Parathyroid adenoma (tissue), 2 donors: ENCODE results near the gene ROPN1L.

Source experiments
- H2AFZ ChIP-seq: fragments of 300-600 bp; sonication (generic); one replicate; pipeline ENCODE4 v1.7.0; 2017; ENCODE audit warnings: antibody characterized with exemption, mild to moderate bottlenecking
- H3K27ac ChIP-seq: fragments of 300-600 bp; sonication (generic); one replicate; pipeline ENCODE4 v1.7.0; 2017
- H3K27me3 ChIP-seq: fragments of 300-600 bp; sonication (generic); one replicate; pipeline ENCODE4 v1.7.0; 2017; ENCODE audit warnings: low read length; ENCODE audit not compliant: control insufficient read depth, insufficient read depth
- H3K36me3 ChIP-seq: fragments of 300-600 bp; sonication (generic); one replicate; pipeline ENCODE4 v1.7.0; 2017; ENCODE audit warnings: low read length; ENCODE audit not compliant: control insufficient read depth, insufficient read depth
- H3K4me1 ChIP-seq: fragments of 300-600 bp; sonication (generic); one replicate; pipeline ENCODE4 v1.7.0; 2017; ENCODE audit warnings: control low read depth
- H3K4me2 ChIP-seq: fragments of 300-600 bp; sonication (generic); one replicate; pipeline ENCODE4 v1.7.0; 2017; ENCODE audit warnings: low read length
- H3K4me3 ChIP-seq: fragments of 300-600 bp; sonication (generic); one replicate; pipeline ENCODE4 v1.7.0; 2017; ENCODE audit warnings: low read depth, low read length
- H3K79me2 ChIP-seq: fragments of 300-600 bp; sonication (generic); one replicate; pipeline ENCODE4 v1.7.0; 2017; ENCODE audit warnings: control low read depth
- H3K9ac ChIP-seq: fragments of 300-600 bp; sonication (generic); one replicate; pipeline ENCODE4 v1.7.0; 2017; ENCODE audit warnings: mild to moderate bottlenecking
- H3K9me3 ChIP-seq: fragments of 300-600 bp; sonication (generic); one replicate; pipeline ENCODE4 v1.7.0; 2017; ENCODE audit warnings: low read length; ENCODE audit not compliant: control insufficient read depth
- TF ChIP-seq, protein P1 (sequence below): fragments of 300-600 bp; sonication (generic); IDR thresholded peaks from one replicate; pipeline ENCODE4 v1.7.0; 2017; ENCODE audit warnings: antibody characterized with exemption, mild to moderate bottlenecking
- donor health status: primary hyperparathyroidism.

ROPN1L gene

DNA sequence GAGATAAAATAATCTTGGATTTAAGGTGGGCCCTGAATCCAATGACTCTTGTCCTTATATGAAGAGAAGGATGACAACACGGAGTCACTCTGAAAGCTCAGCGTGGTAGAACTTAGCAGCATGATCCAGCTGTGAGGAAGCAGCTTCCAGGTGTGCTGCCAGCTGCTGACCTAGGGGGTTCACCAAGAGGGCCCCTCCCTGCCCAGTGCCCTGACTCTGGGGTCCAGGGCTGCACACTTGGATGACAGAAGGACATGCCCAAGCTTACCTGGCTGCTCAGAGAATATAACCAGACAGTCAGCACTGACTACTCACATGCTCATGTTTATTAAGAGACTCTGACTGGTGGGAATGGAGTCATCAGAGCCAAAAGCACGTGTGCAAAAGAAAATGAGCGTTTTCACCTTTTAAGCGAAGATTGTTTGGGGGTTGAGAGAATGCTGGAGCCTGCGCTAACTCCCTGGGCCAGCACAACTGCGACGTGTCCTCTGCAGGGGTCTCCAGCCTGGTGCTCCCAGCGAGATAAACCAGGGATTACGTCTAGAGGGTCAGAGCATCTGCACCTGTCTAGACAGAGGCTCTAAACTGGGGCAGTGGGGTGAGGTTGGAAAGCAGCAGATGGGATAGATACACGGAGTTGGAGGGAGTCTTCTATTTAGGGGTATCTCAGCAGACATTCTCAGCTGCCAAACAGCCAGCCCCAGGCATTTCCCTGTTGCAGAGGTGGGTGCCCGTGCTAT, 41.3 kb downstream of the ROPN1L start:
- Histone ChIP-seq H2AFZ (no peak overlapping the region), H3K9me3 (no peaks in the 10 kb centered on the region), H3K4me1 (no peaks in the 10 kb centered on the region), H3K27me3 (no peaks in the 10 kb centered on the region), H3K4me2 (no peak overlapping the region), H3K27ac (no peak overlapping the region), H3K36me3 (no peaks in the 10 kb centered on the region), H3K4me3 (no peak overlapping the region), H3K9ac (no peak overlapping the region), H3K79me2 (no peaks in the 10 kb centered on the region)
- TF ChIP-seq, protein P1, sequence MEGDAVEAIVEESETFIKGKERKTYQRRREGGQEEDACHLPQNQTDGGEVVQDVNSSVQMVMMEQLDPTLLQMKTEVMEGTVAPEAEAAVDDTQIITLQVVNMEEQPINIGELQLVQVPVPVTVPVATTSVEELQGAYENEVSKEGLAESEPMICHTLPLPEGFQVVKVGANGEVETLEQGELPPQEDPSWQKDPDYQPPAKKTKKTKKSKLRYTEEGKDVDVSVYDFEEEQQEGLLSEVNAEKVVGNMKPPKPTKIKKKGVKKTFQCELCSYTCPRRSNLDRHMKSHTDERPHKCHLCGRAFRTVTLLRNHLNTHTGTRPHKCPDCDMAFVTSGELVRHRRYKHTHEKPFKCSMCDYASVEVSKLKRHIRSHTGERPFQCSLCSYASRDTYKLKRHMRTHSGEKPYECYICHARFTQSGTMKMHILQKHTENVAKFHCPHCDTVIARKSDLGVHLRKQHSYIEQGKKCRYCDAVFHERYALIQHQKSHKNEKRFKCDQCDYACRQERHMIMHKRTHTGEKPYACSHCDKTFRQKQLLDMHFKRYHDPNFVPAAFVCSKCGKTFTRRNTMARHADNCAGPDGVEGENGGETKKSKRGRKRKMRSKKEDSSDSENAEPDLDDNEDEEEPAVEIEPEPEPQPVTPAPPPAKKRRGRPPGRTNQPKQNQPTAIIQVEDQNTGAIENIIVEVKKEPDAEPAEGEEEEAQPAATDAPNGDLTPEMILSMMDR: no peak

DNA sequence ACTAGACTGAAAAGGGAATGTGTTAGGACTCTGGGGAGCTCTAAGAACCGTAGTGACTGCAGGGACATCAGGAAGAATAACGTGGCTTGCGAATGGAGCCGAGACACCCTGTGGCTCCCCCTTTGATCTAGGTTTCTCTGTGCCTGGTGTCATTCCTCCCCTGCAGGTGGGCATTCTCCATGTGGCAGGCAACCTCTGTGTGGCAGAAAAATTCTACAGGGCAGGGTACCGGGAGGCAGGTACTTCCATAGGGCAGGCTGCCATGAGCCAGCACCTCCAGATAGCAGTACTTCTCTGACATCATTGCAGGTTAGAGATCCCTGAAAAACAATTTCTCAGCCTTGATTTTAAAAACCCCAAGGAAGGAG, 43.1 kb downstream of the ROPN1L start:
- H3K36me3 ChIP-seq: no peaks in the 10 kb centered on the region
- no peaks in the 10 kb centered on the region for H3K79me2 ChIP-seq
- H3K27me3 ChIP-seq: no peaks in the 10 kb centered on the region
- H3K4me2 ChIP-seq: no peak overlapping the region
- H2AFZ ChIP-seq: no peak overlapping the region
- H3K9ac ChIP-seq: no peak overlapping the region
- no peaks in the 10 kb centered on the region for H3K9me3 ChIP-seq
- no peak overlapping the region for H3K4me3 ChIP-seq
- H3K27ac ChIP-seq: no peak overlapping the region
- TF ChIP-seq, protein P1: no peak
- H3K4me1 ChIP-seq: no peaks in the 10 kb centered on the region

DNA sequence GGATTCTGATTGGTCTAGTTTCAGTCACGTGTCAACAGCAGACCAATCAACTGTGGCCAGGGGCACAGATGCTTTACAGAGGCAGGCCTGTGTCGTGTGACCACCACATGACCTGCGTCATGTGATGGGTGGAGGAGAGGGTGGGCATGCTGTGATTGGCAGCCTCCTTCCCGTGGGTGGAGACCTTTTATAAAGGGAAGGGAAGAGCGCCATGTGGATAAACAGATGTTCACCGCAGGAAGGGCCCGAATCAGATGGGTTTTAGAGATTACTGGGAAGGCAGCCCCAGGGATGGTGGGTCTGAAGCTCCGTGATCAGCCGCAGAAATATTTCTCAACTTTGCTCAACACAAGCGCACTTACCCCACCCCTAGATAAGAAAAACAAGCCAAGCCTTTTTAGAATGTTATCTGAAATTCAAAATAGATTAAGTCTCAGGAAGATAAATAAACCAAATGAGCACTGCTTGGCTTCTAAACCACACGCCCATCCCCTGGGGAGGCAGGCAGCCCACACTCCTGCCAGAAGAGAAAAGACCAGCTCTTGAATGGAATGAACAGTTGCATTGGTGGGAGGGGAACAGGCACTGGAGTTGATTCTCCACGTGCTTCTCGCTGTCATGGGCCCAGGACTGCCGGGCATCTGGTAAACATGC, 43.6 kb downstream of the ROPN1L start:
- no peak overlapping the region for H3K4me2 ChIP-seq
- no peaks in the 10 kb centered on the region for H3K27me3 ChIP-seq
- no peak overlapping the region for H3K9ac ChIP-seq
- no peaks in the 10 kb centered on the region for H3K9me3 ChIP-seq
- no peaks in the 10 kb centered on the region for H3K79me2 ChIP-seq
- TF ChIP-seq, protein P1: no peak
- no peak overlapping the region for H3K27ac ChIP-seq
- no peak overlapping the region for H2AFZ ChIP-seq
- no peaks in the 10 kb centered on the region for H3K36me3 ChIP-seq
- H3K4me3 ChIP-seq: no peak overlapping the region
- H3K4me1 ChIP-seq: no peaks in the 10 kb centered on the region

- Histone ChIP-seq H3K9ac (no peak overlapping the region), H3K36me3 (no peaks in the 10 kb centered on the region), H3K27me3 (no peaks in the 10 kb centered on the region), H3K4me1 (no peaks in the 10 kb centered on the region), H3K27ac (no peak overlapping the region), H2AFZ (no peak overlapping the region), H3K9me3 (no peaks in the 10 kb centered on the region), H3K79me2 (no peaks in the 10 kb centered on the region), H3K4me2 (no peak overlapping the region), H3K4me3 (no peak overlapping the region)
- TF ChIP-seq, protein P1: no peak
Observed at GRCh38 chr5:10485897-10486296, 44.2 kb downstream of the ROPN1L start.
